ENCODE data around the gene ZNF550. TPM values are rescaled to one million over a fixed set of nuclear protein-coding genes. Genes with fewer than 3 reads are reported as not detected.

ZNF550 gene
- total and polyA plus RNA-seq, 10 of the 15 experiments (the other 5 are each of a cell fraction or from before 2014, with no cell fraction given) = 2.6 to 14.0 (median 7.4) TPM

GRCh38 chr19:57572415-57572947 lies 12.8 kb upstream of the ZNF550 start:
- Histone ChIP-seq H3K79me2 (ENCODE audit: control insufficient read depth, insufficient read depth, low read length) (no peaks in the 10 kb centered on the region), H3K36me3 (ENCODE audit: control insufficient read depth in 2 of 2, insufficient read depth in 2 of 2, low read length in 1 of 2) (peaks cover 2 to 24% of the 10 kb centered on the region in 2 experiments), H2AFZ (ENCODE audit: control insufficient read depth, low read depth, low read length) (no peak overlapping the region), H3K4me1 (ENCODE audit: control insufficient read depth, insufficient read depth, low read length) (no peaks in the 10 kb centered on the region), H3K27ac (ENCODE audit: control insufficient read depth, insufficient read depth) (no peak overlapping the region), H3K4me3 (no peak overlapping the region), H4K20me1 (ENCODE audit: control insufficient read depth, insufficient read depth) (no peaks in the 10 kb centered on the region), H3K9me3 (replicated peaks; ENCODE audit: control insufficient read depth, insufficient read depth, low read length) (peaks cover 67% of the 10 kb centered on the region), H3K9ac (ENCODE audit: control insufficient read depth, insufficient read depth, low read length) (no peak overlapping the region), H3K4me2 (ENCODE audit: control insufficient read depth, insufficient read depth) (no peak overlapping the region), H3K27me3 (replicated peaks in 1 of 2; ENCODE audit: control insufficient read depth in 2 of 2, insufficient read depth in 2 of 2, low read length in 1 of 2) (no peaks in the 10 kb centered on the region)
- TF ChIP-seq SREBF2 (IDR thresholded peaks at IDR 0.05; ENCODE audit: low read length) (no peak), SUPT20H (IDR thresholded peaks at IDR 0.05; ENCODE audit: borderline replicate concordance, control insufficient read depth, low read depth, low read length) (no peak), PAX5 (IDR thresholded peaks at IDR 0.05; ENCODE audit: borderline replicate concordance, low read depth, low read length) (no peak), ZBED1 (IDR thresholded peaks at IDR 0.05; ENCODE audit: borderline replicate concordance) (no peak), PML (IDR thresholded peaks at IDR 0.05; ENCODE audit: low read length) (no peak), MXI1 (IDR thresholded peaks at IDR 0.05; ENCODE audit: low read depth, low read length) (no peak), EED (IDR thresholded peaks at IDR 0.05; ENCODE audit: low read depth) (no peak), STAT1 (conservative IDR thresholded peaks at IDR 0.05) (no peak), BCLAF1 (IDR thresholded peaks at IDR 0.05) (no peak), SMAD5 (IDR thresholded peaks at IDR 0.05; ENCODE audit: low read depth) (no peak), KLF5 (IDR thresholded peaks at IDR 0.05; ENCODE audit: partially characterized antibody) (peak; percentile 37), SIN3A (IDR thresholded peaks at IDR 0.05; ENCODE audit: low read depth, low read length) (no peak), ZNF274 (IDR thresholded peaks at IDR 0.05; ENCODE audit: insufficient read depth, insufficient read length) (peak; percentile 82), POLR2AphosphoS5 (IDR thresholded peaks at IDR 0.05; ENCODE audit: low read length) (no peak), MEF2B (IDR thresholded peaks at IDR 0.05; ENCODE audit: partially characterized antibody, poor library complexity, severe bottlenecking) (no peak), E4F1 (IDR thresholded peaks at IDR 0.05; ENCODE audit: borderline replicate concordance, partially characterized antibody) (no peak)
- ATAC-seq (no peak), DNase-seq (ENCODE audit: low read depth, low spot score) (no peak), FAIRE-seq (no peak)
- ChIA-PET POLR2A (no interaction called here), RAD21 (ENCODE audit: unreplicated experiment) (no interaction called here), CTCF (no interaction called here), SMC1A (ENCODE audit: uncharacterized antibody, unreplicated experiment) (interaction anchor here (0.7 kb wide), 1 partner anchor 790 kb away, joined by 3 read pairs; the partner anchor contains the start of gene ZNF497)
- intact Hi-C loops (cut with micrococcal nuclease; ENCODE audit: unreplicated experiment) (no loop called here), in situ Hi-C loops (cut with MboI) (no loop called here)
- 76% methylated on average over 3 of the region's 3 CpGs for WGBS (ENCODE audit: insufficient coverage, insufficient replicate concordance, low lambda C conversion rate, missing lambda C conversion rate)
- BruUV-seq (replicated peaks) = no TSS peak
